HG02852 (cell line): Measurements from ENCODE around the gene TAF4.
"Not testable (repeated sequence)": the region's sequence is repeated elsewhere in the genome, so short reads cannot be mapped to it uniquely, and the experiment has no call there.

ENCODE experiments used
- ATAC-seq: cut with Tn5 transposase; IDR thresholded peaks from one replicate; pipeline ENCODE4 v1.9.1; 2021; ENCODE audit warnings: mild to moderate bottlenecking, moderate library complexity; ENCODE audit not compliant: unreplicated experiment

The TAF4 gene

GRCh38 chr20:62056975-62057374 is 8.7 kb downstream of the TAF4 start:
- ATAC-seq, result no peak

GRCh38 chr20:62056377-62056776 is 9.3 kb downstream of the TAF4 start:
- no peak for ATAC-seq

- ATAC-seq, result not testable (repeated sequence)
Measured at GRCh38 chr20:62055862-62056115, 9.9 kb downstream of the TAF4 start.

GRCh38 chr20:62055106-62055861 is 10.4 kb downstream of the TAF4 start:
- no peak for ATAC-seq

GRCh38 chr20:62054451-62054953 is 11.2 kb downstream of the TAF4 start:
- ATAC-seq, result no peak

- no peak for ATAC-seq
Measured at GRCh38 chr20:62053465-62054196, 12.1 kb downstream of the TAF4 start.

- no peak for ATAC-seq
Measured at GRCh38 chr20:62052842-62053464, 12.7 kb downstream of the TAF4 start.

GRCh38 chr20:62052336-62052841 is 13.3 kb downstream of the TAF4 start:
- no peak for ATAC-seq

GRCh38 chr20:62051546-62052255 is 14.0 kb downstream of the TAF4 start:
- ATAC-seq, result no peak

GRCh38 chr20:62051144-62051543 is 14.5 kb downstream of the TAF4 start:
- no peak for ATAC-seq

- no peak for ATAC-seq
Measured at GRCh38 chr20:62050166-62051120, 15.2 kb downstream of the TAF4 start.

GRCh38 chr20:62049342-62050165 is 16.1 kb downstream of the TAF4 start:
- ATAC-seq, result no peak

- no peak for ATAC-seq
Measured at GRCh38 chr20:62048821-62049291, 16.8 kb downstream of the TAF4 start.

GRCh38 chr20:62048346-62048761 is 17.3 kb downstream of the TAF4 start:
- ATAC-seq, result no peak

GRCh38 chr20:62047666-62048345 is 17.9 kb downstream of the TAF4 start:
- no peak for ATAC-seq

GRCh38 chr20:62046431-62046830 is 19.2 kb downstream of the TAF4 start:
- no peak for ATAC-seq

GRCh38 chr20:62045529-62046285 is 20.0 kb downstream of the TAF4 start:
- no peak for ATAC-seq

- no peak for ATAC-seq
Measured at GRCh38 chr20:62045118-62045517, 20.6 kb downstream of the TAF4 start.
